Measurements from ENCODE around the gene B3GALT5. TPM values are rescaled to one million over a fixed set of nuclear protein-coding genes. Genes with fewer than 3 reads are reported as not detected.

Gene B3GALT5
- total and polyA plus RNA-seq, 2 experiments from 2014 or later, result 3.1 to 7.0 TPM

DNA sequence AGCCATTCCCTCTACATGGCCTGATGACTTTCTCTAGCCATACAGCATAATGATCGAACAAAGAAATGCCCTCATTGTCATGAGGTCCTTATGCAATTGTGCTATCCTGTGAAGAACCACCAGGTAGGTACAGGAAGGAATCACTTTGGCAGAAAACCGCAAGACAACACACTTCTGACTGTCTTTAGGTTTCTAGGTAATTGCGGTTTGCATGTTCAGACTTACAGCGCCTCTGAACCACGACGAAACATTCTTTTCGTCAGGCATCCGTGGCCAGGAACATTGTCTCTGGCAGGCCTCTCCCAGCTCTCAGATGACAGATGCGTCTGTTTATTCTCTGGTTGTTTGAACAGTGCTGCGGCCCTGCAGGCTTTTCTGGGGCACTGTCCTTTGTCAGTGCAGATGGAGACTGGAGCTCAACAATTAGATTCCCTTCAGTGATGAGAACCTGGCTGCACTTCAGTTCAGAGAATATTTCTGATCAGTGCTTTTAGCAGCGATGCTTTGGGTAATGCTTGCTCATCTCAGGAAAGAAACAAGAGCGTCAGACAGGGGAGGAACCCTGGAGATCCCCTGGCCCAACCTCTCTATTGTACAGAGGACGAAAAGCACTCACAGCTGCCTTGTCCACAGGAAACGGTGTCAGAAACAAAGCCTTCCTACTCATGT is 63.4 kb downstream of the B3GALT5 start:
- no peaks in the 10 kb centered on the region for H3K9me3 ChIP-seq (ENCODE audit: low read depth)
- no peaks in the 10 kb centered on the region for H4K20me1 ChIP-seq (ENCODE audit: insufficient read depth, poor library complexity, severe bottlenecking)
- H2AFZ ChIP-seq, result no peak overlapping the region
- H3K36me3 ChIP-seq (replicated peaks; ENCODE audit: insufficient read depth, low read depth), result no peaks in the 10 kb centered on the region
- H3K4me2 ChIP-seq, result peak overlapping the region; percentile 32
- H3K4me3 ChIP-seq, result no peak overlapping the region
- TF ChIP-seq, protein P1, sequence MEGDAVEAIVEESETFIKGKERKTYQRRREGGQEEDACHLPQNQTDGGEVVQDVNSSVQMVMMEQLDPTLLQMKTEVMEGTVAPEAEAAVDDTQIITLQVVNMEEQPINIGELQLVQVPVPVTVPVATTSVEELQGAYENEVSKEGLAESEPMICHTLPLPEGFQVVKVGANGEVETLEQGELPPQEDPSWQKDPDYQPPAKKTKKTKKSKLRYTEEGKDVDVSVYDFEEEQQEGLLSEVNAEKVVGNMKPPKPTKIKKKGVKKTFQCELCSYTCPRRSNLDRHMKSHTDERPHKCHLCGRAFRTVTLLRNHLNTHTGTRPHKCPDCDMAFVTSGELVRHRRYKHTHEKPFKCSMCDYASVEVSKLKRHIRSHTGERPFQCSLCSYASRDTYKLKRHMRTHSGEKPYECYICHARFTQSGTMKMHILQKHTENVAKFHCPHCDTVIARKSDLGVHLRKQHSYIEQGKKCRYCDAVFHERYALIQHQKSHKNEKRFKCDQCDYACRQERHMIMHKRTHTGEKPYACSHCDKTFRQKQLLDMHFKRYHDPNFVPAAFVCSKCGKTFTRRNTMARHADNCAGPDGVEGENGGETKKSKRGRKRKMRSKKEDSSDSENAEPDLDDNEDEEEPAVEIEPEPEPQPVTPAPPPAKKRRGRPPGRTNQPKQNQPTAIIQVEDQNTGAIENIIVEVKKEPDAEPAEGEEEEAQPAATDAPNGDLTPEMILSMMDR (IDR thresholded peaks at IDR 0.05; ENCODE audit: poor library complexity), result peak; percentile 13
- TF ChIP-seq EZH2phosphoT487 (IDR thresholded peaks at IDR 0.05; ENCODE audit: low read depth, severe bottlenecking, unreplicated experiment), result no peak
- TF ChIP-seq EZH2 (IDR thresholded peaks at IDR 0.05; ENCODE audit: borderline replicate concordance), result no peak
- peak; percentile 73 for DNase-seq (ENCODE audit: low spot score)
- H3K27me3 ChIP-seq, result no peaks in the 10 kb centered on the region
- H3K9me2 ChIP-seq (replicated peaks; ENCODE audit: insufficient read depth), result no peaks in the 10 kb centered on the region
- H3K27ac ChIP-seq, result peak overlapping the region; percentile 73
- peaks cover 24% of the 10 kb centered on the region for H3K4me1 ChIP-seq (ENCODE audit: insufficient read depth)
- 30% methylated on average over 14 of the region's 14 CpGs for WGBS (ENCODE audit: low lambda C conversion rate, missing lambda C conversion rate)
- H3K79me2 ChIP-seq, result no peaks in the 10 kb centered on the region

DNA sequence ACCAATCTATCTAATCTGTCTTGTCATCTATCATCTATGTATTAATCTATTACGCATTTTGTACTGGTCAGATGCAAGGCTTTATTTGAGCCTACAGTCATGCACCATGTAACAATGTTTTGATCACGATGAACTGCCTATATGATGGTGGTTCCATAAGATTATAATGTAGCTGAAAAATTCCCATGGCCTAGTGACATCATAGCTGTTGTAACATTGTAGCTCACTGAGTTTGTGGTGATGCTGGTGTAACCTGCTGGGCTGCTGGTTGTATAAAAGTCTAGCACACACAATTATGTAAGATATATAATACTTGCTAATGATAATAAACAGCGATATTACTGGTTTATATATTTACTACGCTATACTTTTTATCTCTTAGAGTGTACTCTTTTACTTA is 67.5 kb downstream of the B3GALT5 start:
- H3K79me2 ChIP-seq, result no peaks in the 10 kb centered on the region
- WGBS (ENCODE audit: low lambda C conversion rate, missing lambda C conversion rate), result 99% methylated on average over 4 of the region's 4 CpGs
- H3K36me3 ChIP-seq (replicated peaks; ENCODE audit: insufficient read depth, low read depth), result no peaks in the 10 kb centered on the region
- no peaks in the 10 kb centered on the region for H4K20me1 ChIP-seq (ENCODE audit: insufficient read depth, poor library complexity, severe bottlenecking)
- no peak for TF ChIP-seq EZH2 (IDR thresholded peaks at IDR 0.05; ENCODE audit: borderline replicate concordance)
- TF ChIP-seq EZH2phosphoT487 (IDR thresholded peaks at IDR 0.05; ENCODE audit: low read depth, severe bottlenecking, unreplicated experiment), result no peak
- TF ChIP-seq, protein P1 (IDR thresholded peaks at IDR 0.05; ENCODE audit: poor library complexity), result no peak
- H3K4me3 ChIP-seq, result no peak overlapping the region
- no peak overlapping the region for H3K4me2 ChIP-seq
- H3K9me2 ChIP-seq (replicated peaks; ENCODE audit: insufficient read depth), result no peaks in the 10 kb centered on the region
- DNase-seq (ENCODE audit: low spot score), result no peak
- no peaks in the 10 kb centered on the region for H3K27me3 ChIP-seq
- H3K4me1 ChIP-seq (ENCODE audit: insufficient read depth), result peaks cover 17% of the 10 kb centered on the region
- no peak overlapping the region for H3K27ac ChIP-seq
- H3K9me3 ChIP-seq (ENCODE audit: low read depth), result peaks cover 3% of the 10 kb centered on the region
- H2AFZ ChIP-seq, result no peak overlapping the region

DNA sequence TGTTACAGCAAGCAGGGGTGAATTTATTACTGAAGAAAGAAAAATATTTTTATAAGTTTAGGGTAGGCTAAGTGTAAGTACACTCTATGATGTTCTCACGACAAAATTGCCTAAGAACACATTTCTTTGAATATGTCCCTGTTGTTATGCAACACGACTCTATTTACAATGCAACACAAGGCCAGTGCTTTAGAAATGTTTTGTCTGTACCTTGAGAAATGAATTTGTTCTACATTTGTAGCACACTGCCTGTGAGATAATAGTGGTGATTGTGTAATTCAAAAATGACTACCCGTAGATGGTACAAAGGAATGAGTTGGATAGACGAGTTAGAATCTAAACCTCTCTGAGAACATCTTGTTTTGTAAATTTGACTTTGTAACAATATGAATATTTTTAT is 68.5 kb downstream of the B3GALT5 start:
- H3K4me2 ChIP-seq, result no peak overlapping the region
- H4K20me1 ChIP-seq (ENCODE audit: insufficient read depth, poor library complexity, severe bottlenecking), result no peaks in the 10 kb centered on the region
- no peak overlapping the region for H2AFZ ChIP-seq
- peaks cover 9% of the 10 kb centered on the region for H3K4me1 ChIP-seq (ENCODE audit: insufficient read depth)
- WGBS (ENCODE audit: low lambda C conversion rate, missing lambda C conversion rate), result 58% methylated on average over 4 of the region's 4 CpGs
- H3K27ac ChIP-seq, result peak overlapping the region; percentile 56
- TF ChIP-seq EZH2 (IDR thresholded peaks at IDR 0.05; ENCODE audit: borderline replicate concordance) (no peak), EZH2phosphoT487 (IDR thresholded peaks at IDR 0.05; ENCODE audit: low read depth, severe bottlenecking, unreplicated experiment) (no peak)
- TF ChIP-seq, protein P1 (IDR thresholded peaks at IDR 0.05; ENCODE audit: poor library complexity), result no peak
- H3K79me2 ChIP-seq, result no peaks in the 10 kb centered on the region
- H3K36me3 ChIP-seq (replicated peaks; ENCODE audit: insufficient read depth, low read depth), result no peaks in the 10 kb centered on the region
- H3K27me3 ChIP-seq, result no peaks in the 10 kb centered on the region
- H3K9me3 ChIP-seq (ENCODE audit: low read depth), result peaks cover 3% of the 10 kb centered on the region
- no peaks in the 10 kb centered on the region for H3K9me2 ChIP-seq (replicated peaks; ENCODE audit: insufficient read depth)
- DNase-seq (ENCODE audit: low spot score), result no peak
- no peak overlapping the region for H3K4me3 ChIP-seq
